Sigmoid colon (tissue), 7 donors: ENCODE measurements around the gene ARHGAP8. TPM values are rescaled to one million over a fixed set of nuclear protein-coding genes. Genes with fewer than 3 reads are reported as not detected.

Experiments used
- DNase-seq: peaks from one replicate; pipeline ENCODE4 v3.0.0-alpha.2; 2019
- H3K27ac ChIP-seq, 4 donors: fragments of 200-600 bp; sonication (generic); one replicate each; pipeline ENCODE4 v1.5.1; 2016 to 2019; ENCODE audit warnings: mild to moderate bottlenecking in 1 of 4
- H3K27me3 ChIP-seq, 3 donors: fragments of 200-600 bp; sonication (generic); one replicate each; pipeline ENCODE4 v1.5.1; 2019; ENCODE audit warnings: mild to moderate bottlenecking in 1 of 3
- H3K36me3 ChIP-seq, 4 donors: fragments of 200-600 bp; sonication (generic); one replicate each; pipeline ENCODE4 v1.5.1; 2016 to 2019
- H3K4me1 ChIP-seq, 4 donors: fragments of 200-600 bp; sonication (generic); one replicate each; pipeline ENCODE4 v1.5.1; 2017 to 2019
- H3K4me3 ChIP-seq, 4 donors: fragments of 200-600 bp; sonication (generic); one replicate each; pipeline ENCODE4 v1.5.1; 2017 to 2019; ENCODE audit warnings: mild to moderate bottlenecking in 2 of 4, moderate library complexity in 1 of 4
- H3K9me3 ChIP-seq, 4 donors: fragments of 200-600 bp in 3 of 4; sonication (generic) in 3 of 4; one replicate each; pipeline versions ENCODE4 v1.5.1 to v1.6.1; 2013 to 2019
- EP300 ChIP-seq, 4 donors: sonication (generic); formaldehyde crosslinking; IDR thresholded peaks; one replicate each; pipeline ENCODE4 v1.6.1; 2017; ENCODE audit warnings: antibody characterized with exemption in 4 of 4
- POLR2A ChIP-seq, 2 donors: fragments of 450-650 bp; IDR thresholded peaks; one replicate each; pipeline ENCODE4 v1.6.1; 2016; ENCODE audit warnings: antibody characterized with exemption in 2 of 2, mild to moderate bottlenecking in 2 of 2, moderate library complexity in 2 of 2
- POLR2AphosphoS5 ChIP-seq, 4 donors: sonication (generic); formaldehyde crosslinking; IDR thresholded peaks; one replicate each; pipeline ENCODE4 v1.6.1; 2017; ENCODE audit warnings: antibody characterized with exemption in 4 of 4
- WGBS, 2 donors: extraction: QIAGEN DNeasy Blood & Tissue Kit; methylation state at CpG; one replicate each; pipeline ENCODE4 v1.1.7; 2013; 5-methylcytosine and 5-hydroxymethylcytosine counted together
- intact Hi-C: fragments of 100-400 bp; cut with DNase I; formaldehyde crosslinking; loops from one replicate; pipeline ENCODE4 v1.15.1; 2023
- polyA plus RNA-seq, 3 donors: library from polyadenylated mRNA; stranded (reverse); fragments of 200-250 nt; gene quantifications; one replicate each; pipeline ENCODE4 v1.2.3, GENCODE V29; 2013
- total RNA-seq, 4 donors: library from RNA; depleted of rRNA; stranded (reverse); fragments of >200 nt; gene quantifications; one replicate each; pipeline ENCODE4 v1.1.0, GENCODE V29; 2016
- TF ChIP-seq, protein P1 (sequence below), 4 experiments: fragments of 450-650 bp in 3 of 4; fragments of 200-600 bp in 1 of 4; IDR thresholded peaks; one replicate each; pipeline ENCODE4 v1.5.1; 2016 to 2019; ENCODE audit warnings: antibody characterized with exemption in 4 of 4, mild to moderate bottlenecking in 3 of 4, moderate library complexity in 2 of 4
- donor health status: healthy with polysubstance abuse.
- donor health status: Bipolar disorder and iron deficiency.
- donor health status: healthy.

Gene ARHGAP8
- 1 to 10 TPM in 1 of 4 donors, under 1 TPM in 2, not detected in 1; 0.66 to 1.1 (median 0.81) TPM for total RNA-seq
- 10 to 100 TPM; 10.9 to 30.9 (median 12.0) TPM for polyA plus RNA-seq

DNA sequence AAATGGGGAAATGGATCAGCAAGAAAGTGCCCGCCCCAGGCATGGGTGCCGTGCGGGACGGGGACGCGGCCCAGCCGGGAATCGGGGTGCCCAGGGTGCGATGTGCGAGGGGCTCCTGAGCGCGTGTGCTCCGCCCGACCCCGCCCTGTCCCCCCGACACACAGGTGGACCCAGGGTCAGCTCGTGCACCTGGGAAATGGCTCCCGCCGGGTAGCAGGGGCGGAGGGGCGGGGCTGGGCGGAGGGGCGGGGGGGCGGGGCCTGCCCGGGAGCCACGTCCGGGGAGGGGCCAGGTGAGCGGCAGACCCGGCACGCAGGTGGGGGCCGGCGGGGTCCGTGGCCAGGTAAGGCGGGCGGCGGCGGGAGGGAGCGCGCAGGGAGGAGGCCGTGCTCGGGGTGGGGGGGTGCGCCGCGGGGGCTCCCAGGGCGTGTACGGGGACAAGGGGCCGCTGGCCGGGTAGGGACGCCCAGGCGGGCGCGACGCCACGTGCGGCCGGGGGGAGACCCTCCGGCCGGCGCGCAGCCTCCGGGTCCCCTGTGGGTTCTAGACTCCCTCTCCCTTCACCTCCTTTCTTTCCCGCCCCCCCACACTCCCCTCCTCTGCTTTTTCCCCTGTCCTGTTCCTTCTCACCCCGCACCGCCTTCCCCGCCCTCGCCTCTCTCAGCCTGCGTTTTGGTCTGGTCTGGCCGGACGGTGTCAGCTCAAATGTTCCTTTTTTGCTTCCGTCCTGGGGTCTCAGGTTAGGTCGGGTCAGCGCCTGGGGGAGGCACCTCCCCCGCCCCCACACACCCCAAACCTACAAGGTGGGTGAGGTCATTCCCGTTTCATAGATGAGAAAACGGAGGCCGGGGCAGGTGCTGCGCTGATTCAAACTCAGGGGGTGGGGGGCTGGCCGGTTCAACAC lies at the start of gene ARHGAP8:
TSS of gene ARHGAP8 (plus strand) at position 291 of the 904 bp plus-strand sequence. CDS start 33,953 bp downstream, outside the sequence.
- peak within 1 kb of the TSS in 2 of 4 donors; percentile 18 to 29 for H3K4me3 ChIP-seq
- peaks cover 16 to 78% (median 47%) of the 10 kb centered on the region in 3 donors for H3K27me3 ChIP-seq

DNA sequence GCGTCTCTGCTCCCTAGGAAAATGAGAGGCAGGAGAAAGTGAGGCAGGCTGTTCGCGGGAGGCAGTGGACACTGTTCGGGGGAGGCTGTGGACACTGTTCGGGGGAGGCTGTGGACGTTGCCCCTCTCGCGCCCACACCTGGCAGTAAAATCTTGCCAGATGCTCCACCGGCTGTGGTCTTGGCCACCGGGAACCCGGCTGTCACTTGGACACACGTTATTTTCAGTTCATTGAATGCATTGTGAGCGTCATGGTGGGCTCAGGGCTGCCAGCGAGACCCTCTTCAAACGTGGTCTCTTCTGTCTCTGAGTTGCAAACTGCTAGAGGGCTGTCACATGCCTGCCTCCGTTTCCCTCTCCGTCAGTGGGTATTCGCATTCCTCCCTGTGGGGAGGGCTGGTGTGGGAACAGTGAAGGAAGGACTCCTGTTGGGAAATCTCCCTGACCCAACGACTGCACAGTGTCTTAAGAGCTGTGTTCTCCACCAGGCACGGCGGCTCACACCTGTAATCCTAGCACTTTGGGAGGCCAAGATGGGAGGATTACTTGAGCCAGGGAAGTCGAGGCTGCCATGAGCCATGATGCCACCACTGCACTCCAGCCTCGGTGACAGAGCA lies 49.0 kb upstream of the ARHGAP8 start:
- DNase-seq = no peak

More for the DNA sequence above, at the start of gene ARHGAP8:
- no peaks in the 10 kb centered on the region for H3K36me3 ChIP-seq
- H3K4me1 ChIP-seq = peaks cover 0 to 15% (median 8%) of the 10 kb centered on the region in 4 donors
- TF ChIP-seq, protein P1, sequence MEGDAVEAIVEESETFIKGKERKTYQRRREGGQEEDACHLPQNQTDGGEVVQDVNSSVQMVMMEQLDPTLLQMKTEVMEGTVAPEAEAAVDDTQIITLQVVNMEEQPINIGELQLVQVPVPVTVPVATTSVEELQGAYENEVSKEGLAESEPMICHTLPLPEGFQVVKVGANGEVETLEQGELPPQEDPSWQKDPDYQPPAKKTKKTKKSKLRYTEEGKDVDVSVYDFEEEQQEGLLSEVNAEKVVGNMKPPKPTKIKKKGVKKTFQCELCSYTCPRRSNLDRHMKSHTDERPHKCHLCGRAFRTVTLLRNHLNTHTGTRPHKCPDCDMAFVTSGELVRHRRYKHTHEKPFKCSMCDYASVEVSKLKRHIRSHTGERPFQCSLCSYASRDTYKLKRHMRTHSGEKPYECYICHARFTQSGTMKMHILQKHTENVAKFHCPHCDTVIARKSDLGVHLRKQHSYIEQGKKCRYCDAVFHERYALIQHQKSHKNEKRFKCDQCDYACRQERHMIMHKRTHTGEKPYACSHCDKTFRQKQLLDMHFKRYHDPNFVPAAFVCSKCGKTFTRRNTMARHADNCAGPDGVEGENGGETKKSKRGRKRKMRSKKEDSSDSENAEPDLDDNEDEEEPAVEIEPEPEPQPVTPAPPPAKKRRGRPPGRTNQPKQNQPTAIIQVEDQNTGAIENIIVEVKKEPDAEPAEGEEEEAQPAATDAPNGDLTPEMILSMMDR (IDR thresholded peaks at IDR 0.05) = no peak
- TF ChIP-seq POLR2AphosphoS5 (IDR thresholded peaks at IDR 0.05) (no peak), POLR2A (IDR thresholded peaks at IDR 0.05) (no peak), EP300 (IDR thresholded peaks at IDR 0.05) (no peak)
- WGBS, 2 donors = 2 to 3% methylated on average over 78 of the region's 78 CpGs
- H3K27ac ChIP-seq = peak within 1 kb of the TSS in 1 of 4 donors; percentile 53
- H3K9me3 ChIP-seq = no peaks in the 10 kb centered on the region
- DNase-seq = no peak
- intact Hi-C loops = no loop called here

DNA sequence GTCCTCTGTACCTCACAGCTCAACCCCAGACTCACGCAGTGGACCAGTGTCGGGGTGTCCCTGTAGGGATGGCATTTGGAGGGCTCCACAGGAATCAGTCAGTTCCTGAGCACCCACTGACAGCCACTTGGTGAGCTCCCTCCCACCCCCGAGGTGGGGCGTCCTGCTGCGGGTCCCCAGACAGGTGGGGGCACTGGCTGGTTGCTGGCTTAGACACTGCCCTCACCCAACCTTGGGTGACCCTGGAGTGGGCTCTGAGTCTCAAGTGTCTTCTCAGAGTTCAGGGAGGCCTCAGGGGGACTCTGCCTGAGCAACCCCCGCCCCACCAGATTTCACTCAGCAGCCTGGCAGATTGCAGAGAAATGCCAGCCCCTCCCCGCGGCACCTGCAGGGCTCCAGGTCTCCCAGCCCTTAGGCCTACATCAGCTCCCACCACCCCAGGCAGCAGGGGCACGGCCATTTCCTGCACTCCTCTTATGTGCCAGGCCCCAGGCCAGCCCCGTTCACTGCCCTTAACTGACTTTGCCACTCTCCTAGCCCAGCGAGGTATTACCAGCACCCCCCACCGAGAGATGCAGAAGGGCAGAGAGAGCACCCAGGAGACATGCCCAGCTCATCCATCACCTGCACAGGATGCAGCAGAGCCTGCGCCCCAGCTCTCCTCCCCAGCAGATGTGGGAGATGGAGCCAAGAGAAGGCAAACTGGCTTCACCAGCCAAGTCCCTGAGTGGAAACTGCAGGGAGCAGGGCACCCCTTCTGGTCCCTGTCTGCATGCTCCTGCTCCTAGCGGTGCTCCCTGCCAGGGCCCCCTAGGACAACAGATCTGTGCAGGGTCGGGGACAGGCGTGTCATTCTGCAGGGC lies 48.0 kb upstream of the ARHGAP8 start:
- intact Hi-C loops = no loop called here
- Histone ChIP-seq H3K9me3 (no peaks in the 10 kb centered on the region), H3K27ac (no peak overlapping the region), H3K27me3 (peaks cover 15 to 49% (median 30%) of the 10 kb centered on the region in 3 donors), H3K4me3 (no peak overlapping the region), H3K4me1 (peaks cover 0 to 20% (median 19%) of the 10 kb centered on the region in 4 donors), H3K36me3 (no peaks in the 10 kb centered on the region)
- TF ChIP-seq EP300 (IDR thresholded peaks at IDR 0.05) (no peak), POLR2A (IDR thresholded peaks at IDR 0.05) (no peak), POLR2AphosphoS5 (IDR thresholded peaks at IDR 0.05) (no peak)
- TF ChIP-seq, protein P1 (IDR thresholded peaks at IDR 0.05) = no peak
- WGBS, 2 donors = 86 to 90% methylated on average over 16 of the region's 16 CpGs
- no peak for DNase-seq

More for the DNA sequence above, 49.0 kb upstream of the ARHGAP8 start:
- Histone ChIP-seq H3K27me3 (peaks cover 15 to 59% (median 30%) of the 10 kb centered on the region in 3 donors), H3K4me3 (peak overlapping the region in 3 of 4 donors; percentile 44 to 54 (median 51)), H3K27ac (no peak overlapping the region), H3K4me1 (peaks cover 0 to 31% (median 27%) of the 10 kb centered on the region in 4 donors), H3K36me3 (no peaks in the 10 kb centered on the region), H3K9me3 (no peaks in the 10 kb centered on the region)
- 18 to 61% methylated on average over 23 of the region's 23 CpGs for WGBS, 2 donors
- intact Hi-C loops = no loop called here
- TF ChIP-seq POLR2AphosphoS5 (IDR thresholded peaks at IDR 0.05) (no peak), EP300 (IDR thresholded peaks at IDR 0.05) (no peak), POLR2A (IDR thresholded peaks at IDR 0.05) (no peak)
- TF ChIP-seq, protein P1 (IDR thresholded peaks at IDR 0.05) = no peak

DNA sequence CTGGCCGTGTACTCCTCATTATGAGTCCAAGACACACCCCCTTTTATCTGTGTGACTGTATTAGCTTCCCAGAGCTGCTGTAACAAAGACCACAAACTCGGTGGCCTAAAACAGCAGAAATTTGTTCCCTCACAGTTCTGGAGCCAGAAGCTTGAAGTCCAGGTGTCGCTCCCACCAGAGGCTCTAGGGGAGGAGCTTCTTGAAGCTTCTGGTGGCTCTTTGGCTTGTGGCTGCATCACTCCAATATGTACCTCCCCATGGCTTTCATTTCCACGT lies 47.4 kb upstream of the ARHGAP8 start:
- intact Hi-C loops = no loop called here
- Histone ChIP-seq H3K4me1 (peaks cover 0 to 20% (median 19%) of the 10 kb centered on the region in 4 donors), H3K36me3 (no peaks in the 10 kb centered on the region), H3K9me3 (no peaks in the 10 kb centered on the region), H3K27me3 (peaks cover 15 to 44% (median 30%) of the 10 kb centered on the region in 3 donors), H3K27ac (no peak overlapping the region), H3K4me3 (no peak overlapping the region)
- TF ChIP-seq, protein P1 (IDR thresholded peaks at IDR 0.05) = no peak
- TF ChIP-seq POLR2AphosphoS5 (IDR thresholded peaks at IDR 0.05) (no peak), POLR2A (IDR thresholded peaks at IDR 0.05) (no peak), EP300 (IDR thresholded peaks at IDR 0.05) (no peak)
- 77 to 87% methylated on average over 4 of the region's 4 CpGs for WGBS, 2 donors
- DNase-seq = no peak
